Testis (tissue), 5 donors: Measurements from ENCODE around the gene INHBA. TPM values are rescaled to one million over a fixed set of nuclear protein-coding genes. Genes with fewer than 3 reads are reported as not detected.

ENCODE experiments used
- DNase-seq: peaks from one replicate; pipeline ENCODE4 v3.0.0-alpha.2; 2019
- H3K27ac ChIP-seq, 2 donors: fragments of 200-600 bp; sonication (generic); one replicate each; pipeline ENCODE4 v1.5.1; 2019
- H3K27me3 ChIP-seq: fragments of 200-600 bp; sonication (generic); one replicate; pipeline ENCODE4 v1.5.1; 2019
- H3K36me3 ChIP-seq: fragments of 200-600 bp; sonication (generic); one replicate; pipeline ENCODE4 v1.5.1; 2017; ENCODE audit warnings: low read depth; ENCODE audit errors: missing control alignments
- H3K4me1 ChIP-seq: fragments of 200-600 bp; sonication (generic); one replicate; pipeline ENCODE4 v1.5.1; 2019
- H3K4me3 ChIP-seq, 2 donors: fragments of 200-600 bp; sonication (generic); one replicate each; pipeline ENCODE4 v1.5.1; 2017 to 2019
- H3K9me3 ChIP-seq: fragments of 200-600 bp; sonication (generic); one replicate; pipeline ENCODE4 v1.5.1; 2017
- CTCF ChIP-seq, 3 experiments: fragments of 450-650 bp in 2 of 3; fragments of 200-600 bp in 1 of 3; sonication (generic) in 1 of 3; IDR thresholded peaks; one replicate each; pipeline ENCODE4 v1.5.1; 2016 to 2019; ENCODE audit warnings: antibody characterized with exemption in 3 of 3, mild to moderate bottlenecking in 2 of 3, moderate library complexity in 1 of 3
- POLR2A ChIP-seq: fragments of 450-650 bp; IDR thresholded peaks from one replicate; pipeline ENCODE4 v1.6.1; 2017; ENCODE audit warnings: antibody characterized with exemption, mild to moderate bottlenecking, moderate library complexity
- WGBS, 2 donors: methylation state at CpG; one replicate each; pipeline ENCODE4 v1.1.5; 2018; 5-methylcytosine and 5-hydroxymethylcytosine counted together
- intact Hi-C: fragments of 100-400 bp; cut with DNase I; formaldehyde crosslinking; loops from one replicate; pipeline ENCODE4 v1.15.1; 2023; ENCODE audit warnings: low total_unique reads
- long read RNA-seq, 2 donors: transcript quantifications; one replicate each; lab custom pipeline, GENCODE V29; 2026
- polyA plus RNA-seq: library from polyadenylated mRNA; stranded (reverse); fragments of 350-450 nt; fragmentation: Illumina TruSeq; extraction: RNeasy Lipid Tissue Mini Kit (QIAGEN cat#74804); gene quantifications from one replicate; pipeline ENCODE4 v1.2.3, GENCODE V29; 2014; ENCODE audit warnings: low read depth, low replicate concordance; ENCODE audit not compliant: insufficient read depth
- total RNA-seq, 2 donors: library from RNA; depleted of rRNA; stranded (reverse); fragments of >200 nt; gene quantifications; one replicate each; pipeline ENCODE4 v1.2.3, GENCODE V29; 2016

The INHBA gene
- 1 to 10 TPM; 5.7 to 8.0 TPM for total RNA-seq
- 2.5 TPM for polyA plus RNA-seq
- long read RNA-seq, donor 1, full-length matches to known transcripts, result 25 of 25 reads
- long read RNA-seq, donor 1, partial matches to known transcripts, result 0 of 25 reads
- long read RNA-seq, donor 1, other reads (novel, unspliced or antisense), result 0 of 25 reads
- long read RNA-seq, donor 2, full-length matches to known transcripts, result 7 of 7 reads
- long read RNA-seq, donor 2, partial matches to known transcripts, result 0 of 7 reads
- long read RNA-seq, donor 2, other reads (novel, unspliced or antisense), result 0 of 7 reads

GRCh38 chr7:41702635-41703371, at the start of gene INHBA:
Gene INHBA (minus strand): TSS chr7:41703090. CDS start chr7:41700374, 2,716 bp downstream.
- intact Hi-C loops, result no loop called here
- TF ChIP-seq CTCF (IDR thresholded peaks at IDR 0.05) (no peak), POLR2A (no peak)
- Histone ChIP-seq H3K27ac (no peak within 1 kb of the TSS), H3K27me3 (no peaks in the 10 kb centered on the region), H3K4me3 (no peak within 1 kb of the TSS), H3K4me1 (peaks cover 6% of the 10 kb centered on the region), H3K9me3 (no peaks in the 10 kb centered on the region), H3K36me3 (no peaks in the 10 kb centered on the region)
- 76 to 81% methylated on average over 3 of the region's 3 CpGs for WGBS, 2 donors
- no peak for DNase-seq

- no peak for TF ChIP-seq POLR2A
- TF ChIP-seq CTCF (IDR thresholded peaks at IDR 0.05), result no peak
- H3K9me3 ChIP-seq, result no peaks in the 10 kb centered on the region
- no peak overlapping the region for H3K27ac ChIP-seq
- no peaks in the 10 kb centered on the region for H3K4me1 ChIP-seq
- no peaks in the 10 kb centered on the region for H3K36me3 ChIP-seq
- H3K27me3 ChIP-seq, result no peaks in the 10 kb centered on the region
- WGBS, 2 donors, result 91 to 92% methylated on average over 2 of the region's 2 CpGs
- no peak overlapping the region for H3K4me3 ChIP-seq
- intact Hi-C loops, result no loop called here
- DNase-seq, result no peak
Observed at GRCh38 chr7:41752615-41753014, 49.7 kb upstream of the INHBA start.

GRCh38 chr7:41750661-41751540, 48.0 kb upstream of the INHBA start:
- Histone ChIP-seq H3K9me3 (no peaks in the 10 kb centered on the region), H3K27ac (no peak overlapping the region), H3K27me3 (no peaks in the 10 kb centered on the region), H3K4me1 (no peaks in the 10 kb centered on the region), H3K36me3 (no peaks in the 10 kb centered on the region), H3K4me3 (no peak overlapping the region)
- WGBS, 2 donors, result 43 to 63% methylated on average over 1 of the region's 1 CpG
- DNase-seq, result no peak
- TF ChIP-seq CTCF (IDR thresholded peaks at IDR 0.05), result no peak
- no peak for TF ChIP-seq POLR2A
- intact Hi-C loops, result no loop called here

- intact Hi-C loops, result no loop called here
- Histone ChIP-seq H3K27me3 (no peaks in the 10 kb centered on the region), H3K4me3 (no peak overlapping the region), H3K4me1 (no peaks in the 10 kb centered on the region), H3K9me3 (no peaks in the 10 kb centered on the region), H3K36me3 (no peaks in the 10 kb centered on the region), H3K27ac (no peak overlapping the region)
- no peak for TF ChIP-seq CTCF (IDR thresholded peaks at IDR 0.05)
- TF ChIP-seq POLR2A, result no peak
- DNase-seq, result no peak
Observed at GRCh38 chr7:41747961-41748360, 45.1 kb upstream of the INHBA start.
